ENCODE results near the gene KDM4B. TPM values are rescaled to one million over a fixed set of nuclear protein-coding genes. Genes with fewer than 3 reads are reported as not detected.
A peak's percentile ranks its signal among the peaks of the same experiment; 100 is the strongest.
"Not testable (repeated sequence)": the region's sequence is repeated elsewhere in the genome, so short reads cannot be mapped to it uniquely, and the experiment has no call there.

The KDM4B gene
- total RNA-seq, 6 experiments from 2014 or later, result 17.0 to 27.2 (median 20.3) TPM

- H3K4me1 Mint-ChIP-seq (ENCODE audit: low read depth), result no peaks in the 10 kb centered on the region
- no peak for DNase-seq
- no peak for TF ChIP-seq CTCF (IDR thresholded peaks at IDR 0.05)
- H3K27ac Mint-ChIP-seq, result no peak overlapping the region
- peaks cover 31% of the 10 kb centered on the region for H3K36me3 Mint-ChIP-seq (ENCODE audit: low read depth)
- peaks cover 1% of the 10 kb centered on the region; the same call in 1 of the 2 replicates for H3K27me3 Mint-ChIP-seq (ENCODE audit: insufficient read depth)
- no peaks in the 10 kb centered on the region for H3K9me3 Mint-ChIP-seq
- H3K4me3 Mint-ChIP-seq, result no peak overlapping the region
These were observed 17.3 kb upstream of the KDM4B start for GRCh38 chr19:4951656-4952055.

- no peaks in the 10 kb centered on the region for H3K4me1 Mint-ChIP-seq (ENCODE audit: low read depth)
- H3K27ac Mint-ChIP-seq, result no peak overlapping the region
- H3K27me3 Mint-ChIP-seq (ENCODE audit: insufficient read depth), result peaks cover 1% of the 10 kb centered on the region; the same call in 1 of the 2 replicates
These were observed 16.0 kb upstream of the KDM4B start for GRCh38 chr19:4952945-4953344.

GRCh38 chr19:4954320-4955149 is 14.4 kb upstream of the KDM4B start:
- not testable (repeated sequence) for H3K4me1 Mint-ChIP-seq (ENCODE audit: low read depth); DNase-seq; H3K9me3 Mint-ChIP-seq; H3K27me3 Mint-ChIP-seq (ENCODE audit: insufficient read depth); H3K4me3 Mint-ChIP-seq; H3K27ac Mint-ChIP-seq
- peaks cover 20% of the 10 kb centered on the region for H3K36me3 Mint-ChIP-seq (ENCODE audit: low read depth)

More at GRCh38 chr19:4952945-4953344, 16.0 kb upstream of the KDM4B start:
- no peak for TF ChIP-seq CTCF (IDR thresholded peaks at IDR 0.05)
- Mint-ChIP-seq H3K36me3 (ENCODE audit: low read depth) (peaks cover 23% of the 10 kb centered on the region), H3K9me3 (no peaks in the 10 kb centered on the region), H3K4me3 (no peak overlapping the region)
- DNase-seq, result no peak

GRCh38 chr19:4955274-4955673 is 13.6 kb upstream of the KDM4B start:
- H3K27ac Mint-ChIP-seq, result peak overlapping the region; percentile 14; the same call in 1 of the 2 replicates
- no peak for DNase-seq
- TF ChIP-seq CTCF (IDR thresholded peaks at IDR 0.05), result no peak
- peaks cover 20% of the 10 kb centered on the region for H3K36me3 Mint-ChIP-seq (ENCODE audit: low read depth)
- no peaks in the 10 kb centered on the region for H3K9me3 Mint-ChIP-seq
- H3K27me3 Mint-ChIP-seq (ENCODE audit: insufficient read depth), result peaks cover 1% of the 10 kb centered on the region; the same call in 1 of the 2 replicates
- H3K4me1 Mint-ChIP-seq (ENCODE audit: low read depth), result no peaks in the 10 kb centered on the region
- H3K4me3 Mint-ChIP-seq, result no peak overlapping the region

- TF ChIP-seq CTCF (IDR thresholded peaks at IDR 0.05), result no peak
- Mint-ChIP-seq H3K27me3 (ENCODE audit: insufficient read depth) (peaks cover 1% of the 10 kb centered on the region; the same call in 1 of the 2 replicates), H3K9me3 (no peaks in the 10 kb centered on the region), H3K36me3 (ENCODE audit: low read depth) (peaks cover 14% of the 10 kb centered on the region), H3K4me3 (no peak overlapping the region), H3K4me1 (ENCODE audit: low read depth) (no peaks in the 10 kb centered on the region), H3K27ac (no peak overlapping the region; the same call in 1 of the 2 replicates)
- DNase-seq, result no peak
These were observed 10.9 kb upstream of the KDM4B start for GRCh38 chr19:4957981-4958380.

GRCh38 chr19:4962085-4962619 is 6.8 kb upstream of the KDM4B start:
- H3K27me3 Mint-ChIP-seq (ENCODE audit: insufficient read depth), result no peaks in the 10 kb centered on the region

More at GRCh38 chr19:4962085-4962619, 6.8 kb upstream of the KDM4B start:
- H3K4me1 Mint-ChIP-seq (ENCODE audit: low read depth), result peaks cover 2% of the 10 kb centered on the region
- H3K4me3 Mint-ChIP-seq, result no peak overlapping the region
- H3K9me3 Mint-ChIP-seq, result no peaks in the 10 kb centered on the region
- TF ChIP-seq CTCF (IDR thresholded peaks at IDR 0.05), result no peak
- peaks cover 10% of the 10 kb centered on the region; the same call in 1 of the 2 replicates for H3K36me3 Mint-ChIP-seq (ENCODE audit: low read depth)
- no peak for DNase-seq
- H3K27ac Mint-ChIP-seq, result no peak overlapping the region

Data from HFFc6 (cell line).